Type B pancreatic cell (in vitro differentiated cells): ENCODE results near the gene MAPK12. TPM values are rescaled to one million over a fixed set of nuclear protein-coding genes. Genes with fewer than 3 reads are reported as not detected.
A peak's percentile ranks its signal among the peaks of the same experiment; 100 is the strongest.

Experiments
- DNase-seq: peaks from one replicate; pipeline ENCODE4 v3.0.0; 2021; ENCODE audit warnings: mixed read lengths; ENCODE audit not compliant: unreplicated experiment; ENCODE audit errors: extremely low spot score
- H3K27ac Mint-ChIP-seq: 2 replicates; pipeline ENCODE4 v1.8.0; 2021; ENCODE audit warnings: mild to moderate bottlenecking, mixed read lengths
- H3K27me3 Mint-ChIP-seq: 2 replicates; pipeline ENCODE4 v1.8.0; 2021; ENCODE audit warnings: mixed read lengths
- H3K36me3 Mint-ChIP-seq: 2 replicates; pipeline ENCODE4 v1.8.0; 2021; ENCODE audit warnings: mixed read lengths
- H3K4me1 Mint-ChIP-seq: one replicate; pipeline ENCODE4 v1.8.0; 2021; ENCODE audit warnings: mixed read lengths; ENCODE audit not compliant: unreplicated experiment
- H3K4me3 Mint-ChIP-seq: 2 replicates; pipeline ENCODE4 v1.8.0; 2021; ENCODE audit warnings: mild to moderate bottlenecking, mixed read lengths
- H3K9me3 Mint-ChIP-seq: 2 replicates; pipeline ENCODE4 v1.8.0; 2021; ENCODE audit warnings: mixed read lengths
- total RNA-seq: library from RNA; stranded (reverse); gene quantifications from 2 replicates; pipeline ENCODE4 v1.2.1, GENCODE V29; 2021; ENCODE audit warnings: low replicate concordance
- TF ChIP-seq, protein P1 (sequence below): fragments of 200-600 bp; sonication (generic); conservative IDR thresholded peaks from 2 replicates; pipeline ENCODE4 v1.5.0; 2021; ENCODE audit warnings: antibody characterized with exemption, mild to moderate bottlenecking

Gene MAPK12
- total RNA-seq, 1 donor from 2014 or later: 31.3 TPM

DNA sequence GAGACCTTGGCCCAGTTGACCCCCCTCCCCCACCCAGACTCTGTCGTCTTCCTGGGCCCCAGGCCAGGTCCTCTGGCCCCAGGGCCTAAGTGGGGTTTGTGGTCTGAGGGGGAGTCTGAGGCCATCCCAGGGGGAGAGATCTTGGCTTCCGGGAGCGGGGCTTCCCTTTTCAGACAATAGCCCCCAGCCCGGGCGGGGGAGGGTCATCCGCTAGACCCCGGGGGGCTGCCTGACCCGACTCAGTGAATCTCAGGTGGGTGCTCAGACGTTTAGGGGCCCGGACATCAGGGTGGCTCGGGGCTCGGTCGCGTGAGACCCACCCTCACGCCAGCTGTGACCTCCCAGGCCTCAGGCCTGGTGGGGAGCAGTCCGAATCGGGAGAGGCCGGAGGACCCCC is 8.1 kb upstream of the MAPK12 start:
- Mint-ChIP-seq H3K4me1 (no peaks in the 10 kb centered on the region), H3K4me3 (peak overlapping the region; percentile 71), H3K36me3 (peaks cover 6% of the 10 kb centered on the region), H3K27ac (no peak overlapping the region), H3K27me3 (peaks cover 19% of the 10 kb centered on the region), H3K9me3 (no peaks in the 10 kb centered on the region)
- TF ChIP-seq, protein P1, sequence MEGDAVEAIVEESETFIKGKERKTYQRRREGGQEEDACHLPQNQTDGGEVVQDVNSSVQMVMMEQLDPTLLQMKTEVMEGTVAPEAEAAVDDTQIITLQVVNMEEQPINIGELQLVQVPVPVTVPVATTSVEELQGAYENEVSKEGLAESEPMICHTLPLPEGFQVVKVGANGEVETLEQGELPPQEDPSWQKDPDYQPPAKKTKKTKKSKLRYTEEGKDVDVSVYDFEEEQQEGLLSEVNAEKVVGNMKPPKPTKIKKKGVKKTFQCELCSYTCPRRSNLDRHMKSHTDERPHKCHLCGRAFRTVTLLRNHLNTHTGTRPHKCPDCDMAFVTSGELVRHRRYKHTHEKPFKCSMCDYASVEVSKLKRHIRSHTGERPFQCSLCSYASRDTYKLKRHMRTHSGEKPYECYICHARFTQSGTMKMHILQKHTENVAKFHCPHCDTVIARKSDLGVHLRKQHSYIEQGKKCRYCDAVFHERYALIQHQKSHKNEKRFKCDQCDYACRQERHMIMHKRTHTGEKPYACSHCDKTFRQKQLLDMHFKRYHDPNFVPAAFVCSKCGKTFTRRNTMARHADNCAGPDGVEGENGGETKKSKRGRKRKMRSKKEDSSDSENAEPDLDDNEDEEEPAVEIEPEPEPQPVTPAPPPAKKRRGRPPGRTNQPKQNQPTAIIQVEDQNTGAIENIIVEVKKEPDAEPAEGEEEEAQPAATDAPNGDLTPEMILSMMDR: no peak
- DNase-seq: no peak

DNA sequence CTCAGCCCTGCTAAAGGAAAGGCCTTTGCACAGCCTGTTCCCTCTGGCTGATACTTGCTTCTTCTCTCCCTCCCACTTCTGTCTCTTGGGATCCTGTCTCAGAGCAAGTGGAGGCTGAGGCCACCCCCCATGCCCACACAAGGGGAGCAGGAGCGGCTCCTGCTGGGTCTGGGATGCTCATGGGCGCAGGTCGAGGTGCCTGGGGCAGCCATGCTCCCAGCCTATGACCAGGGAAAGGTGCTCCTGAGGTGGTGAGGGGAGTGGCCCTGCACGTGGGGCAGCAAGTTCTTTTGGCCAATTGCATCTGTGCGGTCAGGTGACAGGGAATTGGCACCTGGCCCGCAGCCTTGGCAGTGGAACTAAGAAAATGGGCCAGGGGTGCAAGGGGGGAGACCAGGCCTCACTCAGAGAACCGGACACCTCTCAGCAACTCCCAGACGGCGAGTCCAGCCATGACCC is 7.2 kb upstream of the MAPK12 start:
- peaks cover under 1% of the 10 kb centered on the region for H3K36me3 Mint-ChIP-seq
- peak overlapping the region; percentile 65 for H3K4me3 Mint-ChIP-seq
- no peaks in the 10 kb centered on the region for H3K4me1 Mint-ChIP-seq
- peaks cover 23% of the 10 kb centered on the region for H3K27me3 Mint-ChIP-seq
- TF ChIP-seq, protein P1: no peak
- H3K9me3 Mint-ChIP-seq: no peaks in the 10 kb centered on the region
- no peak for DNase-seq
- H3K27ac Mint-ChIP-seq: no peak overlapping the region

- Mint-ChIP-seq H3K4me3 (no peak overlapping the region), H3K9me3 (no peaks in the 10 kb centered on the region), H3K4me1 (no peaks in the 10 kb centered on the region), H3K36me3 (no peaks in the 10 kb centered on the region), H3K27me3 (peaks cover 23% of the 10 kb centered on the region), H3K27ac (no peak overlapping the region)
- TF ChIP-seq, protein P1: peak; percentile 42
- DNase-seq: no peak
Observed at GRCh38 chr22:50267591-50268390, 6.3 kb upstream of the MAPK12 start.

DNA sequence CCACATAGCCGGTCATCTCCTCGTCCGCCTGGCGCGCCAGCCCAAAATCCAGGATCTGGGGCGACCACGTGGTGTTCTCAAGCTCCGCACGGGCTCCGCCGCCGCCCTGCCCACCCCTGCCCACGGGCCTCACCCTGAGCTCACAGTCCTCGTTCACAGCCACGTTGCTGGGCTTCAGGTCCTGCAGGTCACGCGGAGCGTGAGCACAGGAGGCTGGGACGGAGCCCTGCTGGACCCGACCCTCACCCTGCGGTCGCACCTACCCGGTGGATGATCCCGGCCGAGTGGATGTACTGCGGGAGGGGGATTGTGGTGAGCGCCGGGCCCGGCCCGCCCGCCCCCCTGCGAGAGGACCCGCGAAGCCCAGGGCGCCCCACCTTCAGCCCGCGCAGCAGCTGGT is 5.5 kb upstream of the MAPK12 start:
- Mint-ChIP-seq H3K4me1 (peaks cover 5% of the 10 kb centered on the region), H3K9me3 (no peaks in the 10 kb centered on the region), H3K27me3 (peaks cover 27% of the 10 kb centered on the region), H3K27ac (no peak overlapping the region), H3K36me3 (no peaks in the 10 kb centered on the region), H3K4me3 (no peak overlapping the region)
- TF ChIP-seq, protein P1: no peak
- DNase-seq: no peak

- Mint-ChIP-seq H3K27ac (no peak overlapping the region), H3K4me3 (no peak overlapping the region), H3K9me3 (no peaks in the 10 kb centered on the region), H3K4me1 (peaks cover 5% of the 10 kb centered on the region), H3K36me3 (no peaks in the 10 kb centered on the region), H3K27me3 (peaks cover 28% of the 10 kb centered on the region)
- DNase-seq: no peak
- TF ChIP-seq, protein P1: no peak
Observed at GRCh38 chr22:50264946-50265669, 3.6 kb upstream of the MAPK12 start.
